Stomach smooth muscle (tissue), 2 donors: ENCODE results near the gene WLS.

Experiments
- H3K27ac ChIP-seq: one replicate; pipeline ENCODE4 v1.7.0; 2013; ENCODE audit warnings: mild to moderate bottlenecking, low read length, inconsistent platforms
- H3K27me3 ChIP-seq, 2 donors: one replicate each; pipeline ENCODE4 v1.7.0; 2013; ENCODE audit warnings: low read length in 2 of 2; ENCODE audit not compliant: insufficient read depth in 2 of 2, control insufficient read depth in 1 of 2
- H3K36me3 ChIP-seq, 2 donors: one replicate each; pipeline ENCODE4 v1.7.0; 2013; ENCODE audit warnings: low read length in 2 of 2; ENCODE audit not compliant: control insufficient read depth in 2 of 2, insufficient read depth in 2 of 2
- H3K4me1 ChIP-seq: one replicate; pipeline ENCODE4 v1.7.0; 2013; ENCODE audit warnings: low read length; ENCODE audit not compliant: control insufficient read depth, insufficient read depth
- H3K4me3 ChIP-seq, 2 donors: one replicate each; pipeline ENCODE4 v1.7.0; 2013; ENCODE audit warnings: low read length in 2 of 2
- H3K9ac ChIP-seq, 2 donors: one replicate each; pipeline ENCODE4 v1.7.0; 2013; ENCODE audit warnings: low read length in 2 of 2, mild to moderate bottlenecking in 1 of 2
- H3K9me3 ChIP-seq, 2 donors: one replicate each; pipeline ENCODE4 v1.7.0; 2013; ENCODE audit warnings: low read length in 2 of 2; ENCODE audit not compliant: control insufficient read depth in 2 of 2
- donor health status: healthy.
- donor health status: Pancreatic carcinoma.

The WLS gene

GRCh38 chr1:68232289-68233148 lies at the start of gene WLS:
Gene WLS (minus strand): TSS chr1:68232523. CDS start chr1:68232299, 224 bp downstream.
- peaks cover 15% of the 10 kb centered on the region for H3K4me1 ChIP-seq

DNA sequence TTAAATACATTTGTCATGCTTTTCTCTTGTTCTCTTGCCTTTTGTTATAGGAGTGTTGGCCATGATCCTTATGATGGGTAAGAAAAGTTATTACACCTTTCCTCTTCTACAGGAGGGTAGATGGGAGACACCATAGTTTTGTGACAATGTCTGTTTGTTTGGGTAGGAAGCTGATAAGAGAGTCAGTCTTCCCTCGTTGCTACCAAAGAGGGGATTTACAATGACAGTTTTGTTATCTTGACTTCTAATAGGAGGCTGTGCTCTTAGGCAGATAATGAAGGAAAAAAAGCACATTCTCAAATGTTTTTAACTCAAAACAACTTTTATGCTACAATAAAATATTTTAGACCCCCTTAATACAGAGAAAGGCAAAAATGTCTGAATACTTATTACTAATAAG lies 48.0 kb upstream of the WLS start:
- no peak overlapping the region for H3K9ac ChIP-seq
- H3K27ac ChIP-seq: no peak overlapping the region
- no peaks in the 10 kb centered on the region for H3K9me3 ChIP-seq
- H3K4me3 ChIP-seq: no peak overlapping the region
- no peaks in the 10 kb centered on the region for H3K4me1 ChIP-seq
- no peaks in the 10 kb centered on the region for H3K36me3 ChIP-seq
- H3K27me3 ChIP-seq: no peaks in the 10 kb centered on the region

More at GRCh38 chr1:68232289-68233148, at the start of gene WLS:
- Histone ChIP-seq H3K27ac (peak within 1 kb of the TSS; percentile 96), H3K4me3 (peak within 1 kb of the TSS; percentile 95 to 99), H3K27me3 (no peaks in the 10 kb centered on the region), H3K9ac (peak within 1 kb of the TSS; percentile 95 to 99), H3K9me3 (no peaks in the 10 kb centered on the region), H3K36me3 (no peaks in the 10 kb centered on the region)

DNA sequence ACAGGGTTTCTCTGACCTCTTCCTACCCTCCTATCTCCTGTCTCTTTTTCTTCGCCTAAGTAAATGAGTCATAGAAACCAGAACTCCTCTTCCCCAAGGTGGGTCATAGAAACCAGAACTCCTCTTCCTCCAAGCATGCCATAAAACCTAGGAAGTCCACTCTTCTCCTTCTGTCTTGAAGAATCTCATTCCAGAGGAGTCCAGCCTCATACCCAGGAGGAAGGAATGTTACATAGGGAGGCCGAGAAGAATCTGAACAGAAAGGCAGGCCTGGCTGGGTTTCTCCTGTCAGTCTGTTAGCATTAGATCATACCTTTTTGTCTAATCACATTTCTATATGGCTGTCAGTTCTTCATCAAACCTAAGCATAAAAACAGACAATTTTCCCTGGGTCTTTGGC lies 47.5 kb upstream of the WLS start:
- Histone ChIP-seq H3K36me3 (no peaks in the 10 kb centered on the region), H3K9me3 (no peaks in the 10 kb centered on the region), H3K4me3 (no peak overlapping the region), H3K9ac (no peak overlapping the region), H3K27ac (no peak overlapping the region), H3K27me3 (no peaks in the 10 kb centered on the region), H3K4me1 (no peaks in the 10 kb centered on the region)

DNA sequence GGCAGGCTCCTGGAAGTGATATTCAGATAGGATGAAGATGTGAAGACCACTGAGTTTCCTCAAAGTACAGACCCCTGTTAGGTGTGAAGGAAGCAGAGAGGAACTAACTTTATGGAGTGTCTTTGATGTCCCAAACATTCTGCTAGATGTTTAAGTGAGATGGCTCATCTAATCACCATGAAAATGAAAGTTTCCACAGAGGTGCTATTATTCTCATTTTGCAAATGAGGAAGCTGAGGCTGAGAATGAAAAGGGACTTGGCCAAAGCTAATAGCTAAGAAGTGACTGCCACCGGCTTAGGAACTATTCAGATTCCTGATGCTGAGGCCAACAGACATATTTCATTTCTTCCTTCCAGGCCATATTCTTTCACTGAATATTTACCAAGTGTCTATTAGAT lies 45.9 kb upstream of the WLS start:
- no peaks in the 10 kb centered on the region for H3K36me3 ChIP-seq
- no peaks in the 10 kb centered on the region for H3K9me3 ChIP-seq
- no peak overlapping the region for H3K9ac ChIP-seq
- no peak overlapping the region for H3K4me3 ChIP-seq
- no peak overlapping the region for H3K27ac ChIP-seq
- H3K4me1 ChIP-seq: no peaks in the 10 kb centered on the region
- no peaks in the 10 kb centered on the region for H3K27me3 ChIP-seq

- no peak overlapping the region for H3K27ac ChIP-seq
- no peaks in the 10 kb centered on the region for H3K4me1 ChIP-seq
- H3K9me3 ChIP-seq: no peaks in the 10 kb centered on the region
- H3K9ac ChIP-seq: no peak overlapping the region
- H3K4me3 ChIP-seq: no peak overlapping the region
- no peaks in the 10 kb centered on the region for H3K27me3 ChIP-seq
- H3K36me3 ChIP-seq: no peaks in the 10 kb centered on the region
Observed at GRCh38 chr1:68276448-68276847, 44.1 kb upstream of the WLS start.

DNA sequence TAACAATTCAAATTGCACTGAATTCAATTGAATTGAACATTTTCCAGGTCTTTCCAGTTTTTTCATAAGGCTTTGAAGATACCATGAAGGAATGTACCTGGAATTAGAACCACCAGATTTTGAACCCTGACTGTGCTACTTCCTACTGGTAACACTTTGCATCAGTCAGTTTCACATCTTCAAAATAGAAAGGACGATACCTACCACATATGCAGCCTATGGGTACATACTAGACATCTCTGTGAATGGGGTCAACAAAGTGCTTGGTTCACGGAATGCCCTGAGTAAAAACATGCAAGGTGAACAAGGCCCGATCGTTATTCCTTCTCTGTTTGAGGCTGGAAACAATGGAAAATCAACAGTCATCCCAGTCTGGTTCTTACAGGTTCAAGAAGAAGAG lies 41.2 kb upstream of the WLS start:
- no peaks in the 10 kb centered on the region for H3K9me3 ChIP-seq
- no peaks in the 10 kb centered on the region for H3K4me1 ChIP-seq
- H3K4me3 ChIP-seq: no peak overlapping the region
- H3K36me3 ChIP-seq: no peaks in the 10 kb centered on the region
- H3K27ac ChIP-seq: no peak overlapping the region
- no peaks in the 10 kb centered on the region for H3K27me3 ChIP-seq
- no peak overlapping the region for H3K9ac ChIP-seq

DNA sequence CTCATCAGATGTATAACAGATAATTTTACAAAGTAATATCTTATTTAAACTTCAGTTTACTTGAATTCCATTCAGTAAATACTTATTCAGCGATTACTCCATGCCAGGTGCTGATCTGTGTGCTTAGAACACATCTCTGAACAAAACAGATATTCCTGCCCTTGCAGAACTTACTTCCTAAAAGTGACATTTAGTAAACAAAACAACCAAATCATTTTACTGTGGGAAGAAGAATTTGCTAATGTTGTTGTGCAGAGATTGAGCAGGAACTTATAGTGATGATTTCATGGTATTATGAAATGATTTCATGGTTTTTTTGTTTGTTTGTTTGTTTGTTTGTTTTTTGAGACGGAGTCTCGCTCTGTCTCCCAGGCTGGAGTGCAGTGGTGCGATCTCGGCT lies 39.3 kb upstream of the WLS start:
- Histone ChIP-seq H3K27ac (no peak overlapping the region), H3K36me3 (no peaks in the 10 kb centered on the region), H3K27me3 (no peaks in the 10 kb centered on the region), H3K9me3 (no peaks in the 10 kb centered on the region), H3K9ac (no peak overlapping the region), H3K4me1 (no peaks in the 10 kb centered on the region), H3K4me3 (no peak overlapping the region)

- no peaks in the 10 kb centered on the region for H3K9me3 ChIP-seq
- no peak overlapping the region for H3K4me3 ChIP-seq
- no peak overlapping the region for H3K27ac ChIP-seq
- no peaks in the 10 kb centered on the region for H3K36me3 ChIP-seq
- H3K27me3 ChIP-seq: no peaks in the 10 kb centered on the region
- H3K9ac ChIP-seq: no peak overlapping the region
- no peaks in the 10 kb centered on the region for H3K4me1 ChIP-seq
Observed at GRCh38 chr1:68270951-68271350, 38.6 kb upstream of the WLS start.

DNA sequence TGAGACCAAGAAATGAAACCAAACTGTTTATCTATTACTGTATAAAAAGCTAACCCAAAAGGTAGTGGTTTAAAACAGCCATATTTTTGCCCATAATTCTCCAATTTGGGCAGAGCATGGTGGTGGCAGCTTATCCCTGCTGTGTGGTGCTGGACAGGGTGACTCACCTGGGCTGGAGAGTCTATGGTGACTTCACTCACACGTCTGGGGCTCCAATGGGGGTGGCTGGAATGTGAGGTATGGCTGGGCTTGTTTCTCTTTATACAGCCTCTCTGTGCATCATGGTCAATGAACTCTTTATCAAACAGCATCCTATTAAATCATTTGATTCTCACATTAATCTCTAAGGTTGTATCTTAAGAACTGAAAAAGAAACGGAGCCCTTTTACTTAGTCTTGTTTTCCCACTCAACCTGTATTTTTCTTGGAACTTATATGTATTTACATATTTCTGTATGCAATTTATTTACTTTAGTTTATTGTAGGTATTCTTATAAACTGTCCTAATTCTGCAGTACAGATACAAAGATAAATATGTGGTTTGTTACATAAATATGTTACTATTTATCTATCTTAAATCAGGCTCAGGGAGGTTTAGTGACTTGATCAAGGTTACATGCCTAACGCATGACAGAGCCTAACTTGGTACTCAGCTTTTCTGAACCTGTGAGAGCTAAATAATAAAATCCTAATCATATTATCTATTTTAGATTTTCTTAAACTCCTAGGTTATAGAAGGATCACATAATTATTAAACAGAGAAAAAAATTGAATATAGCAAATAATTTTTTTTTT lies 37.5 kb upstream of the WLS start:
- Histone ChIP-seq H3K9me3 (no peaks in the 10 kb centered on the region), H3K4me3 (no peak overlapping the region), H3K36me3 (no peaks in the 10 kb centered on the region)

GRCh38 chr1:68268896-68269483 lies 36.7 kb upstream of the WLS start:
- H3K27me3 ChIP-seq: no peaks in the 10 kb centered on the region
- no peak overlapping the region for H3K27ac ChIP-seq
- no peak overlapping the region for H3K9ac ChIP-seq
- no peaks in the 10 kb centered on the region for H3K9me3 ChIP-seq
- H3K4me1 ChIP-seq: no peaks in the 10 kb centered on the region
- H3K4me3 ChIP-seq: no peak overlapping the region
- no peaks in the 10 kb centered on the region for H3K36me3 ChIP-seq

More for the DNA sequence above, 37.5 kb upstream of the WLS start:
- Histone ChIP-seq H3K27ac (no peak overlapping the region), H3K4me1 (no peaks in the 10 kb centered on the region), H3K9ac (no peak overlapping the region), H3K27me3 (no peaks in the 10 kb centered on the region)
